Right atrium auricular region (tissue), 2 donors: ENCODE data around the gene GABRG3. TPM values are rescaled to one million over a fixed set of nuclear protein-coding genes. Genes with fewer than 3 reads are reported as not detected.

Experiments
- DNase-seq: peaks from one replicate; pipeline ENCODE4 v3.0.0-alpha.2; 2019; ENCODE audit warnings: low spot score
- H3K27ac ChIP-seq, 2 donors: fragments of 200-600 bp; sonication (generic); 1 replicate in 1 of 2; 2 replicates in 1 of 2; pipeline ENCODE4 v1.5.1; 2016 to 2019
- H3K27me3 ChIP-seq, 2 donors: fragments of 200-600 bp; sonication (generic); one replicate each; pipeline versions ENCODE4 v1.5.1 to v1.6.0; 2017 to 2019
- H3K36me3 ChIP-seq: fragments of 200-600 bp; sonication (generic); one replicate; pipeline ENCODE4 v1.5.1; 2016
- H3K4me1 ChIP-seq, 2 donors: fragments of 200-600 bp; sonication (generic); one replicate each; pipeline versions ENCODE4 v1.5.1 to v1.6.0; 2017 to 2019
- H3K4me3 ChIP-seq, 2 donors: fragments of 200-600 bp; sonication (generic); 1 replicate in 1 of 2; 2 replicates in 1 of 2; pipeline ENCODE4 v1.5.1; 2017 to 2019; ENCODE audit warnings: mild to moderate bottlenecking in 1 of 2, moderate library complexity in 1 of 2
- H3K9me3 ChIP-seq, 2 donors: fragments of 200-600 bp; sonication (generic); one replicate each; pipeline ENCODE4 v1.5.1; 2019
- CTCF ChIP-seq, 2 donors: fragments of 200-600 bp; sonication (generic); IDR thresholded peaks; one replicate each; pipeline ENCODE4 v1.5.1; 2019; ENCODE audit warnings: antibody characterized with exemption in 2 of 2
- total RNA-seq, 2 donors: library from RNA; depleted of rRNA; stranded (reverse); fragments of >200 nt; gene quantifications; one replicate each; pipeline ENCODE4 v1.1.0, GENCODE V29; 2016

The GABRG3 gene
- total RNA-seq, 2 donors from 2014 or later: not detected

GRCh38 chr15:27466758-27467157 lies 495.8 kb downstream of the GABRG3 start:
- no peak overlapping the region for H3K27ac ChIP-seq
- no peaks in the 10 kb centered on the region for H3K27me3 ChIP-seq
- no peak overlapping the region for H3K4me3 ChIP-seq
- no peaks in the 10 kb centered on the region for H3K4me1 ChIP-seq
- H3K9me3 ChIP-seq: no peaks in the 10 kb centered on the region
- DNase-seq: no peak
- no peaks in the 10 kb centered on the region for H3K36me3 ChIP-seq
- no peak for TF ChIP-seq CTCF (IDR thresholded peaks at IDR 0.05)

GRCh38 chr15:27468151-27468591 lies 497.2 kb downstream of the GABRG3 start:
- Histone ChIP-seq H3K36me3 (no peaks in the 10 kb centered on the region), H3K27me3 (no peaks in the 10 kb centered on the region), H3K9me3 (no peaks in the 10 kb centered on the region), H3K4me3 (no peak overlapping the region), H3K4me1 (no peaks in the 10 kb centered on the region), H3K27ac (no peak overlapping the region)
- TF ChIP-seq CTCF (IDR thresholded peaks at IDR 0.05): no peak
- no peak for DNase-seq

GRCh38 chr15:27473845-27474244 lies 502.9 kb downstream of the GABRG3 start:
- Histone ChIP-seq H3K36me3 (no peaks in the 10 kb centered on the region), H3K4me1 (no peaks in the 10 kb centered on the region), H3K27ac (no peak overlapping the region), H3K27me3 (no peaks in the 10 kb centered on the region), H3K9me3 (no peaks in the 10 kb centered on the region), H3K4me3 (no peak overlapping the region)
- DNase-seq: no peak
- TF ChIP-seq CTCF (IDR thresholded peaks at IDR 0.05): no peak

GRCh38 chr15:27475395-27475794 lies 504.4 kb downstream of the GABRG3 start:
- no peaks in the 10 kb centered on the region for H3K36me3 ChIP-seq
- no peak overlapping the region for H3K27ac ChIP-seq
- no peaks in the 10 kb centered on the region for H3K4me1 ChIP-seq
- no peak overlapping the region for H3K4me3 ChIP-seq
- no peak for DNase-seq
- no peaks in the 10 kb centered on the region for H3K27me3 ChIP-seq
- H3K9me3 ChIP-seq: no peaks in the 10 kb centered on the region
- TF ChIP-seq CTCF (IDR thresholded peaks at IDR 0.05): no peak

- Histone ChIP-seq H3K27ac (no peak overlapping the region), H3K4me3 (no peak overlapping the region), H3K36me3 (no peaks in the 10 kb centered on the region), H3K27me3 (no peaks in the 10 kb centered on the region), H3K4me1 (no peaks in the 10 kb centered on the region), H3K9me3 (no peaks in the 10 kb centered on the region)
- no peak for DNase-seq
- TF ChIP-seq CTCF (IDR thresholded peaks at IDR 0.05): no peak
These were observed 508.5 kb downstream of the GABRG3 start for GRCh38 chr15:27479296-27480140.

- DNase-seq: no peak
- H3K4me1 ChIP-seq: no peaks in the 10 kb centered on the region
- no peaks in the 10 kb centered on the region for H3K9me3 ChIP-seq
- H3K27me3 ChIP-seq: no peaks in the 10 kb centered on the region
- H3K36me3 ChIP-seq: no peaks in the 10 kb centered on the region
- no peak overlapping the region for H3K4me3 ChIP-seq
- no peak overlapping the region for H3K27ac ChIP-seq
- no peak for TF ChIP-seq CTCF (IDR thresholded peaks at IDR 0.05)
These were observed 509.2 kb downstream of the GABRG3 start for GRCh38 chr15:27480141-27480530.
